Suppressor macrophage (primary cell): ENCODE measurements around the gene MADD.
"Not testable (repeated sequence)": the region's sequence is repeated elsewhere in the genome, so short reads cannot be mapped to it uniquely, and the experiment has no call there.

Experiments
- DNase-seq, 4 experiments: peaks; one replicate each; pipeline ENCODE4 v3.0.0-alpha.2; 2020 to 2022

Gene MADD

GRCh38 chr11:47278058-47278457 lies 8.1 kb downstream of the MADD start:
- no peak for DNase-seq

- no peak for DNase-seq
Observed at GRCh38 chr11:47278769-47279168, 8.8 kb downstream of the MADD start.

- no peak for DNase-seq
Observed at GRCh38 chr11:47280099-47280498, 10.2 kb downstream of the MADD start.

GRCh38 chr11:47280860-47281259 lies 10.9 kb downstream of the MADD start:
- no peak for DNase-seq

- no peak for DNase-seq
Observed at GRCh38 chr11:47282462-47282861, 12.5 kb downstream of the MADD start.

- no peak for DNase-seq
Observed at GRCh38 chr11:47284151-47284550, 14.2 kb downstream of the MADD start.

- no peak for DNase-seq
Observed at GRCh38 chr11:47285969-47286770, 16.2 kb downstream of the MADD start.

GRCh38 chr11:47288066-47288465 lies 18.1 kb downstream of the MADD start:
- no peak for DNase-seq

- no peak for DNase-seq
Observed at GRCh38 chr11:47289856-47290255, 19.9 kb downstream of the MADD start.

- DNase-seq: no peak
Observed at GRCh38 chr11:47295385-47295784, 25.5 kb downstream of the MADD start.

GRCh38 chr11:47296045-47296444 lies 26.1 kb downstream of the MADD start:
- DNase-seq: no peak

GRCh38 chr11:47299078-47299477 lies 29.1 kb downstream of the MADD start:
- DNase-seq: no peak

GRCh38 chr11:47302853-47303252 lies 32.9 kb downstream of the MADD start:
- no peak for DNase-seq

- no peak for DNase-seq
Observed at GRCh38 chr11:47305734-47306483, 36.0 kb downstream of the MADD start.

- DNase-seq: peak in 3 of 4 experiments; percentile 15 to 39 (median 36)
Observed at GRCh38 chr11:47306484-47306844, 36.5 kb downstream of the MADD start.

- no peak for DNase-seq
Observed at GRCh38 chr11:47308050-47308823, 38.3 kb downstream of the MADD start.

GRCh38 chr11:47314992-47315391 lies 45.1 kb downstream of the MADD start:
- no peak for DNase-seq

- not testable (repeated sequence) for DNase-seq
Observed at GRCh38 chr11:47316501-47316900, 46.6 kb downstream of the MADD start.

GRCh38 chr11:47317064-47317828 lies 47.3 kb downstream of the MADD start:
- DNase-seq: peak in 2 of 4 experiments; percentile 10 to 34

GRCh38 chr11:47318166-47318565 lies 48.2 kb downstream of the MADD start:
- no peak for DNase-seq

GRCh38 chr11:47324520-47324919 lies 54.6 kb downstream of the MADD start:
- DNase-seq: no peak

GRCh38 chr11:47325271-47326041 lies 55.5 kb downstream of the MADD start:
- no peak for DNase-seq
